Stimulated activated CD8-positive, alpha-beta memory T cell treated with anti-CD3 and anti-CD28 coated beads, Interleukin-7, amount 100 ng/mL, for 1 hour (primary cell): ENCODE data around the gene IFNK.

ENCODE experiments used
- DNase-seq, 2 donors: peaks; one replicate each; pipeline ENCODE4 v3.0.0-alpha.2; 2020; ENCODE audit warnings: low read depth in 2 of 2

Gene IFNK

GRCh38 chr9:27538647-27539046 is 14.6 kb downstream of the IFNK start:
- DNase-seq: no peak

- DNase-seq: no peak
These were observed 15.7 kb downstream of the IFNK start for GRCh38 chr9:27539479-27540441.

GRCh38 chr9:27540502-27540901 is 16.4 kb downstream of the IFNK start:
- no peak for DNase-seq

GRCh38 chr9:27541740-27542139 is 17.6 kb downstream of the IFNK start:
- no peak for DNase-seq

- DNase-seq: no peak
These were observed 18.4 kb downstream of the IFNK start for GRCh38 chr9:27542508-27542907.

GRCh38 chr9:27545471-27545870 is 21.4 kb downstream of the IFNK start:
- no peak for DNase-seq

GRCh38 chr9:27548055-27548741 is 24.1 kb downstream of the IFNK start:
- DNase-seq: no peak

- no peak for DNase-seq
These were observed 25.2 kb downstream of the IFNK start for GRCh38 chr9:27549196-27549755.

- DNase-seq: no peak
These were observed 30.6 kb downstream of the IFNK start for GRCh38 chr9:27554712-27555111.

GRCh38 chr9:27556470-27556869 is 32.4 kb downstream of the IFNK start:
- DNase-seq: no peak

- no peak for DNase-seq
These were observed 34.2 kb downstream of the IFNK start for GRCh38 chr9:27558307-27558706.

- no peak for DNase-seq
These were observed 36.4 kb downstream of the IFNK start for GRCh38 chr9:27560457-27560856.

GRCh38 chr9:27561685-27562084 is 37.6 kb downstream of the IFNK start:
- no peak for DNase-seq

- DNase-seq: no peak
These were observed 39.8 kb downstream of the IFNK start for GRCh38 chr9:27563738-27564430.

- DNase-seq: no peak
These were observed 40.6 kb downstream of the IFNK start for GRCh38 chr9:27564670-27565069.

- no peak for DNase-seq
These were observed 41.6 kb downstream of the IFNK start for GRCh38 chr9:27565696-27566095.

GRCh38 chr9:27566118-27566517 is 42.0 kb downstream of the IFNK start:
- no peak for DNase-seq

- DNase-seq: no peak
These were observed 45.3 kb downstream of the IFNK start for GRCh38 chr9:27569406-27569805.

- no peak for DNase-seq
These were observed 46.9 kb downstream of the IFNK start for GRCh38 chr9:27571011-27571410.

GRCh38 chr9:27572061-27572460 is 48.0 kb downstream of the IFNK start:
- DNase-seq: no peak

GRCh38 chr9:27572566-27572917 is 48.5 kb downstream of the IFNK start:
- peak in 1 of 2 donors; percentile 27 for DNase-seq
